ENCODE results near the gene NR2F1-AS1.

The NR2F1-AS1 gene

GRCh38 chr5:93586736-93587596 is 5.9 kb upstream of the NR2F1-AS1 start:
- H3K9ac ChIP-seq (ENCODE audit: low read depth, low read length) = no peak overlapping the region
- peaks cover 14% of the 10 kb centered on the region for H3K4me1 ChIP-seq (ENCODE audit: insufficient read depth, low read length)
- 7% methylated on average over 10 of the region's 11 CpGs for WGBS
- peaks cover 97% of the 10 kb centered on the region for H3K27me3 ChIP-seq (ENCODE audit: insufficient read depth, low read length)
- H3K36me3 ChIP-seq (ENCODE audit: insufficient read depth, low read length) = no peaks in the 10 kb centered on the region
- no peaks in the 10 kb centered on the region for H3K9me3 ChIP-seq (ENCODE audit: insufficient read depth, low read depth, low read length)
- H3K27ac ChIP-seq (ENCODE audit: low read depth, low read length) = no peak overlapping the region
- H3K4me3 ChIP-seq (ENCODE audit: low read length) = peak overlapping the region; percentile 33; the same call in 1 of the 2 replicates

- WGBS = 6% methylated on average over 11 of the region's 13 CpGs
- Histone ChIP-seq H3K36me3 (ENCODE audit: insufficient read depth, low read length) (no peaks in the 10 kb centered on the region), H3K27me3 (ENCODE audit: insufficient read depth, low read length) (peaks cover 95% of the 10 kb centered on the region), H3K4me1 (ENCODE audit: insufficient read depth, low read length) (peaks cover 16% of the 10 kb centered on the region), H3K9me3 (ENCODE audit: insufficient read depth, low read depth, low read length) (no peaks in the 10 kb centered on the region), H3K9ac (ENCODE audit: low read depth, low read length) (no peak overlapping the region; the same call in 1 of the 2 replicates), H3K27ac (ENCODE audit: low read depth, low read length) (no peak overlapping the region), H3K4me3 (ENCODE audit: low read length) (peak overlapping the region; percentile 42)
Observed at GRCh38 chr5:93585767-93586385, 4.9 kb upstream of the NR2F1-AS1 start.

- peaks cover 21% of the 10 kb centered on the region for H3K4me1 ChIP-seq (ENCODE audit: insufficient read depth, low read length)
- peak overlapping the region; percentile 49 for H3K4me3 ChIP-seq (ENCODE audit: low read length)
- no peak overlapping the region; the same call in 1 of the 2 replicates for H3K9ac ChIP-seq (ENCODE audit: low read depth, low read length)
- no peaks in the 10 kb centered on the region for H3K9me3 ChIP-seq (ENCODE audit: insufficient read depth, low read depth, low read length)
- no peaks in the 10 kb centered on the region for H3K36me3 ChIP-seq (ENCODE audit: insufficient read depth, low read length)
- under 1% methylated on average over 67 of the region's 70 CpGs for WGBS
- peaks cover 95% of the 10 kb centered on the region for H3K27me3 ChIP-seq (ENCODE audit: insufficient read depth, low read length)
- H3K27ac ChIP-seq (ENCODE audit: low read depth, low read length) = no peak overlapping the region
Observed at GRCh38 chr5:93585041-93585766, 4.2 kb upstream of the NR2F1-AS1 start.

GRCh38 chr5:93584596-93585040 is 3.6 kb upstream of the NR2F1-AS1 start:
- Histone ChIP-seq H3K36me3 (ENCODE audit: insufficient read depth, low read length) (no peaks in the 10 kb centered on the region), H3K27me3 (ENCODE audit: insufficient read depth, low read length) (peaks cover 95% of the 10 kb centered on the region), H3K4me3 (ENCODE audit: low read length) (peak overlapping the region; percentile 49; the same call in 1 of the 2 replicates), H3K27ac (ENCODE audit: low read depth, low read length) (no peak overlapping the region), H3K4me1 (ENCODE audit: insufficient read depth, low read length) (peaks cover 21% of the 10 kb centered on the region), H3K9me3 (ENCODE audit: insufficient read depth, low read depth, low read length) (no peaks in the 10 kb centered on the region), H3K9ac (ENCODE audit: low read depth, low read length) (no peak overlapping the region)
- under 1% methylated on average over 34 of the region's 48 CpGs for WGBS

GRCh38 chr5:93583768-93584595 is 3.0 kb upstream of the NR2F1-AS1 start:
- Histone ChIP-seq H3K36me3 (ENCODE audit: insufficient read depth, low read length) (no peaks in the 10 kb centered on the region), H3K9ac (ENCODE audit: low read depth, low read length) (peak overlapping the region; percentile 10; the same call in 1 of the 2 replicates), H3K4me3 (ENCODE audit: low read length) (peak overlapping the region; percentile 49), H3K27ac (ENCODE audit: low read depth, low read length) (no peak overlapping the region), H3K9me3 (ENCODE audit: insufficient read depth, low read depth, low read length) (no peaks in the 10 kb centered on the region), H3K4me1 (ENCODE audit: insufficient read depth, low read length) (peaks cover 24% of the 10 kb centered on the region), H3K27me3 (ENCODE audit: insufficient read depth, low read length) (peaks cover 95% of the 10 kb centered on the region)
- under 1% methylated on average over 110 of the region's 110 CpGs for WGBS

GRCh38 chr5:93583439-93583767 is 2.4 kb upstream of the NR2F1-AS1 start:
- peak overlapping the region; percentile 10; the same call in 1 of the 2 replicates for H3K9ac ChIP-seq (ENCODE audit: low read depth, low read length)
- peaks cover 95% of the 10 kb centered on the region for H3K27me3 ChIP-seq (ENCODE audit: insufficient read depth, low read length)
- H3K9me3 ChIP-seq (ENCODE audit: insufficient read depth, low read depth, low read length) = no peaks in the 10 kb centered on the region
- no peaks in the 10 kb centered on the region for H3K36me3 ChIP-seq (ENCODE audit: insufficient read depth, low read length)
- 8% methylated on average over 1 of the region's 4 CpGs for WGBS
- no peak overlapping the region for H3K27ac ChIP-seq (ENCODE audit: low read depth, low read length)
- H3K4me3 ChIP-seq (ENCODE audit: low read length) = peak overlapping the region; percentile 49
- peaks cover 30% of the 10 kb centered on the region for H3K4me1 ChIP-seq (ENCODE audit: insufficient read depth, low read length)

GRCh38 chr5:93582677-93583438 is 1.8 kb upstream of the NR2F1-AS1 start, which contains the start of gene NR2F1:
Gene NR2F1 (plus strand): TSS chr5:93583222. CDS start chr5:93585024, 1,802 bp downstream.
- H3K9ac ChIP-seq (ENCODE audit: low read depth, low read length) = peak within 1 kb of the TSS; percentile 10; the same call in 1 of the 2 replicates
- no peak within 1 kb of the TSS for H3K27ac ChIP-seq (ENCODE audit: low read depth, low read length)
- no peaks in the 10 kb centered on the region for H3K9me3 ChIP-seq (ENCODE audit: insufficient read depth, low read depth, low read length)
- under 1% methylated on average over 13 of the region's 21 CpGs for WGBS
- H3K27me3 ChIP-seq (ENCODE audit: insufficient read depth, low read length) = peaks cover 95% of the 10 kb centered on the region
- H3K4me3 ChIP-seq (ENCODE audit: low read length) = peak within 1 kb of the TSS; percentile 49
- H3K4me1 ChIP-seq (ENCODE audit: insufficient read depth, low read length) = peaks cover 31% of the 10 kb centered on the region
- H3K36me3 ChIP-seq (ENCODE audit: insufficient read depth, low read length) = no peaks in the 10 kb centered on the region

- H3K27me3 ChIP-seq (ENCODE audit: insufficient read depth, low read length) = peaks cover 95% of the 10 kb centered on the region
Observed at GRCh38 chr5:93582167-93582462, 1.1 kb upstream of the NR2F1-AS1 start.

GRCh38 chr5:93580063-93580926 is 724 bp downstream of the NR2F1-AS1 start:
- H3K4me1 ChIP-seq (ENCODE audit: insufficient read depth, low read length) = peaks cover 35% of the 10 kb centered on the region
- peak overlapping the region; percentile 48 for H3K4me3 ChIP-seq (ENCODE audit: low read length)
- no peak overlapping the region for H3K27ac ChIP-seq (ENCODE audit: low read depth, low read length)
- H3K9ac ChIP-seq (ENCODE audit: low read depth, low read length) = peak overlapping the region; percentile 5; the same call in 1 of the 2 replicates
- no peaks in the 10 kb centered on the region for H3K36me3 ChIP-seq (ENCODE audit: insufficient read depth, low read length)
- no peaks in the 10 kb centered on the region for H3K9me3 ChIP-seq (ENCODE audit: insufficient read depth, low read depth, low read length)
- H3K27me3 ChIP-seq (ENCODE audit: insufficient read depth, low read length) = peaks cover 95% of the 10 kb centered on the region
- under 1% methylated on average over 70 of the region's 73 CpGs for WGBS

More at GRCh38 chr5:93582167-93582462, 1.1 kb upstream of the NR2F1-AS1 start:
- Histone ChIP-seq H3K9ac (ENCODE audit: low read depth, low read length) (no peak overlapping the region), H3K36me3 (ENCODE audit: insufficient read depth, low read length) (no peaks in the 10 kb centered on the region), H3K9me3 (ENCODE audit: insufficient read depth, low read depth, low read length) (no peaks in the 10 kb centered on the region), H3K4me3 (ENCODE audit: low read length) (peak overlapping the region; percentile 48; the same call in 1 of the 2 replicates), H3K4me1 (ENCODE audit: insufficient read depth, low read length) (peaks cover 33% of the 10 kb centered on the region), H3K27ac (ENCODE audit: low read depth, low read length) (no peak overlapping the region)
- 3% methylated on average over 2 of the region's 2 CpGs for WGBS

Measured in HUES64 (cell line).